ENCODE results near the gene PCBP3. TPM values are rescaled to one million over a fixed set of nuclear protein-coding genes. Genes with fewer than 3 reads are reported as not detected.

The PCBP3 gene
- polyA plus RNA-seq, 1 donor (not counting 4 experiments of a cell fraction or from before 2014, with no cell fraction given): 0.25 TPM

DNA sequence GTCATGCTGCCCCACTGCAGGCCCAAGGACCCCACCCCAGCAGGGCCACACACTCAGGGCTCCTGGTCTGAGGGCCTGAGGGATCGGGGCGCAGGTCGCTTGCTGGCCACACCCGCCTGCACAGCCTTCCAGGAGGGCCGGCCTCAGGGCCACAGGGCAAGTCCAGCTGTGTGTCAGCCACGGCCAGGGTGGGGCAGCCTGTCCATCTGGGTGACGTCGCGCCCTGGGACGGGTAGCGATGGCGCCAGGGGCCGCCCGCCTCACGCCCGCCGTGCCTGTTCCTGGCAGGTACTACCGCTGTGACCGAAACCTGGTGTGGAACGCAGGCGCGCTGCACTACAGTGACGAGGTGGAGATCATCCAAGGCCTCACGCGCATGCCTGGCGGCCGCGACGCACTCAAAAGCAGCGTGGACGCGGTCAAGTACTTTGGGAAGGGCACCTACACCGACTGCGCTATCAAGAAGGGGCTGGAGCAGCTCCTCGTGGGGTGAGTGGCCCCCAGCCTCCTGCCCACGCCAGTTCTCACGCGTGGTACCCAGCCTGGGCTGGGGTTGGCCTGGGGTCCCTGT lies 340.5 kb downstream of the PCBP3 start:
- Histone ChIP-seq H3K79me2 (ENCODE audit: control insufficient read depth, insufficient read depth, low read length) (no peaks in the 10 kb centered on the region), H3K27ac (ENCODE audit: control insufficient read depth, insufficient read depth, low read length) (no peak overlapping the region), H3K9me1 (ENCODE audit: control insufficient read depth, extremely low read depth, insufficient read depth, low read length) (no peaks in the 10 kb centered on the region), H3K9me3 (ENCODE audit: control insufficient read depth, low read depth, low read length) (no peaks in the 10 kb centered on the region), H3K27me3 (ENCODE audit: control insufficient read depth, extremely low read depth, insufficient read depth, low read length) (peaks cover 21% of the 10 kb centered on the region), H3K4me2 (ENCODE audit: control insufficient read depth, extremely low read depth, insufficient read depth, low read depth, low read length) (no peak overlapping the region), H2AFZ (ENCODE audit: control insufficient read depth, low read length) (no peak overlapping the region), H3K36me3 (ENCODE audit: control insufficient read depth in 2 of 2, extremely low read depth in 1 of 2, insufficient read depth in 2 of 2, low read length in 2 of 2) (no peaks in the 10 kb centered on the region), H3K9ac (ENCODE audit: control insufficient read depth, extremely low read depth, insufficient read depth, low read length) (no peak overlapping the region), H3K4me3 (ENCODE audit: control insufficient read depth in 2 of 3, extremely low read depth in 1 of 3, insufficient read depth in 2 of 3, low read depth in 1 of 3, low read length in 3 of 3) (no peak overlapping the region), H4K20me1 (ENCODE audit: control insufficient read depth, extremely low read depth, insufficient read depth, low read length) (no peaks in the 10 kb centered on the region), H3K4me1 (ENCODE audit: control insufficient read depth, extremely low read depth, insufficient read depth, low read length) (peaks cover 5% of the 10 kb centered on the region)
- dilution Hi-C loops (cut with MboI; ENCODE audit: extremely low pct_ligation_motif_present, low sequenced_read_pairs): no loop called here
- TF ChIP-seq EZH2 (IDR thresholded peaks at IDR 0.05; ENCODE audit: low read length): no peak
- TF ChIP-seq, protein P1, sequence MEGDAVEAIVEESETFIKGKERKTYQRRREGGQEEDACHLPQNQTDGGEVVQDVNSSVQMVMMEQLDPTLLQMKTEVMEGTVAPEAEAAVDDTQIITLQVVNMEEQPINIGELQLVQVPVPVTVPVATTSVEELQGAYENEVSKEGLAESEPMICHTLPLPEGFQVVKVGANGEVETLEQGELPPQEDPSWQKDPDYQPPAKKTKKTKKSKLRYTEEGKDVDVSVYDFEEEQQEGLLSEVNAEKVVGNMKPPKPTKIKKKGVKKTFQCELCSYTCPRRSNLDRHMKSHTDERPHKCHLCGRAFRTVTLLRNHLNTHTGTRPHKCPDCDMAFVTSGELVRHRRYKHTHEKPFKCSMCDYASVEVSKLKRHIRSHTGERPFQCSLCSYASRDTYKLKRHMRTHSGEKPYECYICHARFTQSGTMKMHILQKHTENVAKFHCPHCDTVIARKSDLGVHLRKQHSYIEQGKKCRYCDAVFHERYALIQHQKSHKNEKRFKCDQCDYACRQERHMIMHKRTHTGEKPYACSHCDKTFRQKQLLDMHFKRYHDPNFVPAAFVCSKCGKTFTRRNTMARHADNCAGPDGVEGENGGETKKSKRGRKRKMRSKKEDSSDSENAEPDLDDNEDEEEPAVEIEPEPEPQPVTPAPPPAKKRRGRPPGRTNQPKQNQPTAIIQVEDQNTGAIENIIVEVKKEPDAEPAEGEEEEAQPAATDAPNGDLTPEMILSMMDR (optimal IDR thresholded peaks at IDR 0.05 in 1 of 3, IDR thresholded peaks at IDR 0.05 in 1 of 3, conservative IDR thresholded peaks at IDR 0.05 in 1 of 3; ENCODE audit: extremely low read depth in 1 of 3, insufficient read depth in 2 of 3, low read length in 3 of 3): no peak
- no peak for DNase-seq (ENCODE audit: low read depth, low spot score)
- no peak for FAIRE-seq

DNA sequence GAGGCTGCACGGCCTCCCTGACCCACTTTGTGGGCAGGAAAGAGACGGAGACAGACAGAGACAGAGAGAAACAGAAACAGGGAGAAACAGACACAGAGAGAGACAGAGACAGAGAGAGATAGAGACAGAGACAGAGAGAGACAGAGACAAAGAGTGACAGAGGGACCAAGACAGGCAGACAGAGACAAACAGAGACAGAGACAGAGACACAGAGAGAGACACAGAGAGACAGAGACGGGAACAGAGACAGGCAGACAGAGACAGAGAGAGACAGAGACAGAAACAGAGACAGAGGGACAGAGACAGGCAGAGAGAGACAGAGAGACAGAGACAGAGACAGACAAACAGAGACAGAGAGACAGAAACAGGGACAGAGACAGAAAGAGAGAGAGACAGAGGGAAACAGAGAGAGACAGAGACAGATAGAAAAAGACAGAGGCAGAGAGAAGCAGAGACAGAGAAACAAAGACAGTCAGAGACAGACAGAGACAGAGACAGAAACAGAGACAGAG lies 341.1 kb downstream of the PCBP3 start:
- Histone ChIP-seq H3K9ac (ENCODE audit: control insufficient read depth, extremely low read depth, insufficient read depth, low read length) (no peak overlapping the region), H3K27me3 (ENCODE audit: control insufficient read depth, extremely low read depth, insufficient read depth, low read length) (peaks cover 21% of the 10 kb centered on the region), H3K36me3 (ENCODE audit: control insufficient read depth in 2 of 2, extremely low read depth in 1 of 2, insufficient read depth in 2 of 2, low read length in 2 of 2) (no peaks in the 10 kb centered on the region), H3K4me2 (ENCODE audit: control insufficient read depth, extremely low read depth, insufficient read depth, low read depth, low read length) (no peak overlapping the region), H3K4me1 (ENCODE audit: control insufficient read depth, extremely low read depth, insufficient read depth, low read length) (peaks cover 5% of the 10 kb centered on the region), H2AFZ (ENCODE audit: control insufficient read depth, low read length) (no peak overlapping the region), H3K9me1 (ENCODE audit: control insufficient read depth, extremely low read depth, insufficient read depth, low read length) (no peaks in the 10 kb centered on the region), H3K27ac (ENCODE audit: control insufficient read depth, insufficient read depth, low read length) (no peak overlapping the region), H3K79me2 (ENCODE audit: control insufficient read depth, insufficient read depth, low read length) (no peaks in the 10 kb centered on the region), H3K4me3 (ENCODE audit: control insufficient read depth in 2 of 3, extremely low read depth in 1 of 3, insufficient read depth in 2 of 3, low read depth in 1 of 3, low read length in 3 of 3) (no peak overlapping the region), H3K9me3 (ENCODE audit: control insufficient read depth, low read depth, low read length) (no peaks in the 10 kb centered on the region), H4K20me1 (ENCODE audit: control insufficient read depth, extremely low read depth, insufficient read depth, low read length) (no peaks in the 10 kb centered on the region)
- FAIRE-seq: no peak
- dilution Hi-C loops (cut with MboI; ENCODE audit: extremely low pct_ligation_motif_present, low sequenced_read_pairs): no loop called here
- no peak for DNase-seq (ENCODE audit: low read depth, low spot score)
- TF ChIP-seq EZH2 (IDR thresholded peaks at IDR 0.05; ENCODE audit: low read length): no peak
- TF ChIP-seq, protein P1 (optimal IDR thresholded peaks at IDR 0.05 in 1 of 3, IDR thresholded peaks at IDR 0.05 in 1 of 3, conservative IDR thresholded peaks at IDR 0.05 in 1 of 3; ENCODE audit: extremely low read depth in 1 of 3, insufficient read depth in 2 of 3, low read length in 3 of 3): no peak
